Activated CD8-positive, alpha-beta T cell treated with anti-CD3 and anti-CD28 coated beads for 36 hours (primary cell): ENCODE data around the gene TSSK2. TPM values are rescaled to one million over a fixed set of nuclear protein-coding genes. Genes with fewer than 3 reads are reported as not detected.
"Not testable (repeated sequence)": the region's sequence is repeated elsewhere in the genome, so short reads cannot be mapped to it uniquely, and the experiment has no call there.

Experiments
- ATAC-seq: fragments of 200-7000 bp; cut with Tn5 transposase; one replicate; pipeline ENCODE4 v1.10.0; 2021; ENCODE audit warnings: mild to moderate bottlenecking, moderate library complexity
- CTCF ChIA-PET: fragments of 350-600 bp; sonication (Branson Sonifier 250); formaldehyde crosslinking; loops from one replicate; lab custom pipeline; 2021; ENCODE audit warnings: antibody characterized with exemption; lab: Charles Lee
- POLR2A ChIA-PET: fragments of 350-600 bp; sonication (Branson Sonifier 250); formaldehyde crosslinking; loops from one replicate; lab custom pipeline; 2021; ENCODE audit warnings: antibody characterized with exemption; lab: Charles Lee
- DNase-seq: peaks from one replicate; pipeline ENCODE4 v3.0.0-alpha.2; 2020
- H3K27ac Mint-ChIP-seq: one replicate; pipeline ENCODE4 v1.8.0; 2021; ENCODE audit warnings: mild to moderate bottlenecking, mixed read lengths
- H3K27me3 Mint-ChIP-seq: one replicate; pipeline ENCODE4 v1.8.0; 2021; ENCODE audit warnings: mixed read lengths
- H3K36me3 Mint-ChIP-seq: one replicate; pipeline ENCODE4 v1.8.0; 2021; ENCODE audit warnings: low read depth, mixed read lengths
- H3K4me1 Mint-ChIP-seq: one replicate; pipeline ENCODE4 v1.8.0; 2021; ENCODE audit warnings: low read depth, mixed read lengths
- H3K4me3 Mint-ChIP-seq: one replicate; pipeline ENCODE4 v1.8.0; 2021; ENCODE audit warnings: mild to moderate bottlenecking, moderate library complexity, mixed read lengths
- H3K9me3 Mint-ChIP-seq: one replicate; pipeline ENCODE4 v1.8.0; 2021; ENCODE audit warnings: mixed read lengths
- CTCF ChIP-seq: fragments of 200-600 bp; IDR thresholded peaks from one replicate; pipeline ENCODE4 v1.8.0; 2022; ENCODE audit warnings: antibody characterized with exemption, mild to moderate bottlenecking
- intact Hi-C: fragments of 100-400 bp; cut with micrococcal nuclease; formaldehyde crosslinking; loops from one replicate; pipeline ENCODE4 v1.10.0; 2022
- total RNA-seq, 2 experiments: library from RNA; stranded (reverse); gene quantifications; one replicate each; pipeline ENCODE4 v1.2.3, GENCODE V29; 2021

Gene TSSK2
- not detected for total RNA-seq

- no peak within 1 kb of the TSS for H3K27ac Mint-ChIP-seq
- TF ChIP-seq CTCF, result no peak
- DNase-seq (no peak), ATAC-seq (no peak)
- intact Hi-C loops, result no loop called here
- H3K27me3 Mint-ChIP-seq, result no peaks in the 10 kb centered on the region
- ChIA-PET CTCF (interaction anchor here (1.1 kb wide), 1 partner anchor 13 kb away, joined by 3 read pairs; no protein-coding TSS in a partner anchor), POLR2A (interaction anchor here (1.0 kb wide), 1 partner anchor 10 kb away, joined by 3 read pairs; no protein-coding TSS in a partner anchor)
- no peak within 1 kb of the TSS for H3K4me3 Mint-ChIP-seq
- no peaks in the 10 kb centered on the region for H3K4me1 Mint-ChIP-seq
- H3K36me3 Mint-ChIP-seq, result peaks cover 11% of the 10 kb centered on the region
- H3K9me3 Mint-ChIP-seq, result no peaks in the 10 kb centered on the region
These were observed at the start of gene TSSK2 for GRCh38 chr22:19130959-19131684. TSS of gene TSSK2 (plus strand) at chr22:19131308. CDS start at chr22:19131400, 92 bp downstream.

GRCh38 chr22:19081351-19081750 is 49.8 kb upstream of the TSSK2 start:
- intact Hi-C loops, result no loop called here
- H3K4me1 Mint-ChIP-seq, result peaks cover 4% of the 10 kb centered on the region
- ATAC-seq, result no peak
- ChIA-PET POLR2A (no interaction called here), CTCF (no interaction called here)
- TF ChIP-seq CTCF, result no peak
- no peak overlapping the region for H3K27ac Mint-ChIP-seq
- no peaks in the 10 kb centered on the region for H3K9me3 Mint-ChIP-seq
- peaks cover 9% of the 10 kb centered on the region for H3K36me3 Mint-ChIP-seq
- H3K4me3 Mint-ChIP-seq, result no peak overlapping the region
- H3K27me3 Mint-ChIP-seq, result no peaks in the 10 kb centered on the region
- DNase-seq, result no peak

GRCh38 chr22:19082101-19082500 is 49.0 kb upstream of the TSSK2 start:
- CTCF ChIA-PET, result interaction anchor here (1.5 kb wide), 1 partner anchor 9 kb away, joined by 3 read pairs; no protein-coding TSS in a partner anchor
- ATAC-seq, result no peak
- no peak for DNase-seq
- Mint-ChIP-seq H3K36me3 (peaks cover 9% of the 10 kb centered on the region), H3K4me3 (no peak overlapping the region), H3K27ac (no peak overlapping the region), H3K27me3 (no peaks in the 10 kb centered on the region), H3K9me3 (no peaks in the 10 kb centered on the region), H3K4me1 (peaks cover 7% of the 10 kb centered on the region)
- no peak for TF ChIP-seq CTCF
- intact Hi-C loops, result no loop called here
- POLR2A ChIA-PET, result no interaction called here

- no peak for TF ChIP-seq CTCF
- no peak overlapping the region for H3K4me3 Mint-ChIP-seq
- H3K9me3 Mint-ChIP-seq, result no peaks in the 10 kb centered on the region
- no peak for ATAC-seq
- intact Hi-C loops, result no loop called here
- ChIA-PET POLR2A (no interaction called here), CTCF (interaction anchor here (1.5 kb wide), 1 partner anchor 9 kb away, joined by 3 read pairs; no protein-coding TSS in a partner anchor)
- H3K4me1 Mint-ChIP-seq, result peaks cover 7% of the 10 kb centered on the region
- DNase-seq, result no peak
- peaks cover 9% of the 10 kb centered on the region for H3K36me3 Mint-ChIP-seq
- H3K27me3 Mint-ChIP-seq, result no peaks in the 10 kb centered on the region
- no peak overlapping the region for H3K27ac Mint-ChIP-seq
These were observed 48.3 kb upstream of the TSSK2 start for GRCh38 chr22:19082793-19083192.

GRCh38 chr22:19084126-19084525 is 47.0 kb upstream of the TSSK2 start:
- H3K9me3 Mint-ChIP-seq, H3K27me3 Mint-ChIP-seq, ATAC-seq, intact Hi-C loops, POLR2A ChIA-PET, CTCF ChIA-PET, H3K27ac Mint-ChIP-seq, DNase-seq, H3K4me3 Mint-ChIP-seq: not testable (repeated sequence)
- H3K36me3 Mint-ChIP-seq, result peaks cover 13% of the 10 kb centered on the region
- H3K4me1 Mint-ChIP-seq, result peaks cover 11% of the 10 kb centered on the region

GRCh38 chr22:19084586-19084985 is 46.5 kb upstream of the TSSK2 start:
- H3K4me3 Mint-ChIP-seq, DNase-seq, POLR2A ChIA-PET, H3K27ac Mint-ChIP-seq, H3K27me3 Mint-ChIP-seq, CTCF ChIA-PET, H3K9me3 Mint-ChIP-seq, ATAC-seq, intact Hi-C loops: not testable (repeated sequence)
- Mint-ChIP-seq H3K36me3 (peaks cover 15% of the 10 kb centered on the region), H3K4me1 (peaks cover 11% of the 10 kb centered on the region)
